ENCODE data around the gene LBP. TPM values are rescaled to one million over a fixed set of nuclear protein-coding genes. Genes with fewer than 3 reads are reported as not detected.

Gene LBP
- total RNA-seq, 1 experiment from 2014 or later = 0.15 TPM

DNA sequence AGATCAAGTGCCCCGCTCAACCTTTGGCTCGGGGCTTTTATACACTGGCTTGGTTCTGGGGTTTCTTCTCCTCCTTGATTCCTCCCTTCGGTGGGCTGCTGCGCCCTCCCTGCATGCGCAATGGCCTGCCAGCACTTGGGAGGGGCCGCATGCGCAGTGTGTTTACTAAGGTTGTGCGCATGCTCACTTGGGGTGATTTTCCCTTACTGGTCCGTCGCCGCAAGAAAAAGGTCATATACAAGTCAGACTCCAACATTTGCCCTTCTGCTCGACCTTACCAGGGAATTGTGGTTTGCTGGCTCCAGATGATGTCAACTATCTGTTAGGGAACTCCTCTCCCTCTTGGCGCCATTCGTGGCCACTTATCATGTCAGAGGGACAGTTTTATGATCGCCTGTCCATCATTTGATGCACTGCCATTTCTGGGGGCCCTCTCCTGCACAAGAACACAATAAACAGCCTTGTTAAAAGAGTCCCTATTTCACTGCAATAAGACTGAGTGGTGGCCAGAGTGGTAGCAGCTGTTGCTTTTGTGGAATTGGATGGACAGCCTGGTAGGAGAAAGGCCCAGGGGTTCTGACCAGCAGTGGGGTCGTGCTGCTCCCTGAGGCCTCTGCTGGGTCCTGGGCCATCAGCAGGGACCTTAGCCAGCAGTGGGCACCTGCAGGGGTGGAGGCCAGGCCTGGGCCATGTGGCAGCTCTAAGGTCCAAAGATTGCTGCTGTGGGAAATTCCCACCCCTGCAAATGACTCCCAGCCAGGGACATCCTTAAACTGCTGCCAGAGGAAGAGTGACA lies 2.8 kb upstream of the LBP start:
- DNase-seq (ENCODE audit: low read depth, low spot score) = no peak
- no peaks in the 10 kb centered on the region for H3K9me3 ChIP-seq (ENCODE audit: control insufficient read depth, insufficient read depth, low read depth, low read length)
- in situ Hi-C loops (cut with HindIII; ENCODE audit: low pct_unique_long_range_greater_than_20kb, low sequenced_read_pairs) = no loop called here
- no peaks in the 10 kb centered on the region for H3K27me3 ChIP-seq (ENCODE audit: control insufficient read depth, insufficient read depth, low read length)
- H3K27ac ChIP-seq (ENCODE audit: low read length) = no peak overlapping the region
- intact Hi-C loops (cut with micrococcal nuclease; ENCODE audit: unreplicated experiment) = no loop called here
- ChIA-PET POLR2A (no interaction called here), CTCF (no interaction called here)
- TF ChIP-seq, protein P1, sequence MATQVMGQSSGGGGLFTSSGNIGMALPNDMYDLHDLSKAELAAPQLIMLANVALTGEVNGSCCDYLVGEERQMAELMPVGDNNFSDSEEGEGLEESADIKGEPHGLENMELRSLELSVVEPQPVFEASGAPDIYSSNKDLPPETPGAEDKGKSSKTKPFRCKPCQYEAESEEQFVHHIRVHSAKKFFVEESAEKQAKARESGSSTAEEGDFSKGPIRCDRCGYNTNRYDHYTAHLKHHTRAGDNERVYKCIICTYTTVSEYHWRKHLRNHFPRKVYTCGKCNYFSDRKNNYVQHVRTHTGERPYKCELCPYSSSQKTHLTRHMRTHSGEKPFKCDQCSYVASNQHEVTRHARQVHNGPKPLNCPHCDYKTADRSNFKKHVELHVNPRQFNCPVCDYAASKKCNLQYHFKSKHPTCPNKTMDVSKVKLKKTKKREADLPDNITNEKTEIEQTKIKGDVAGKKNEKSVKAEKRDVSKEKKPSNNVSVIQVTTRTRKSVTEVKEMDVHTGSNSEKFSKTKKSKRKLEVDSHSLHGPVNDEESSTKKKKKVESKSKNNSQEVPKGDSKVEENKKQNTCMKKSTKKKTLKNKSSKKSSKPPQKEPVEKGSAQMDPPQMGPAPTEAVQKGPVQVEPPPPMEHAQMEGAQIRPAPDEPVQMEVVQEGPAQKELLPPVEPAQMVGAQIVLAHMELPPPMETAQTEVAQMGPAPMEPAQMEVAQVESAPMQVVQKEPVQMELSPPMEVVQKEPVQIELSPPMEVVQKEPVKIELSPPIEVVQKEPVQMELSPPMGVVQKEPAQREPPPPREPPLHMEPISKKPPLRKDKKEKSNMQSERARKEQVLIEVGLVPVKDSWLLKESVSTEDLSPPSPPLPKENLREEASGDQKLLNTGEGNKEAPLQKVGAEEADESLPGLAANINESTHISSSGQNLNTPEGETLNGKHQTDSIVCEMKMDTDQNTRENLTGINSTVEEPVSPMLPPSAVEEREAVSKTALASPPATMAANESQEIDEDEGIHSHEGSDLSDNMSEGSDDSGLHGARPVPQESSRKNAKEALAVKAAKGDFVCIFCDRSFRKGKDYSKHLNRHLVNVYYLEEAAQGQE (IDR thresholded peaks at IDR 0.05; ENCODE audit: insufficient read depth in 1 of 2, low read depth in 2 of 2, low read length in 1 of 2) = no peak
- TF ChIP-seq SIN3A (IDR thresholded peaks at IDR 0.05; ENCODE audit: borderline replicate concordance, insufficient read depth, low read depth, low read length) = no peak
- TF ChIP-seq TCF7L2 (IDR thresholded peaks at IDR 0.05; ENCODE audit: low read depth, low read length) = no peak
- TF ChIP-seq, protein P2, sequence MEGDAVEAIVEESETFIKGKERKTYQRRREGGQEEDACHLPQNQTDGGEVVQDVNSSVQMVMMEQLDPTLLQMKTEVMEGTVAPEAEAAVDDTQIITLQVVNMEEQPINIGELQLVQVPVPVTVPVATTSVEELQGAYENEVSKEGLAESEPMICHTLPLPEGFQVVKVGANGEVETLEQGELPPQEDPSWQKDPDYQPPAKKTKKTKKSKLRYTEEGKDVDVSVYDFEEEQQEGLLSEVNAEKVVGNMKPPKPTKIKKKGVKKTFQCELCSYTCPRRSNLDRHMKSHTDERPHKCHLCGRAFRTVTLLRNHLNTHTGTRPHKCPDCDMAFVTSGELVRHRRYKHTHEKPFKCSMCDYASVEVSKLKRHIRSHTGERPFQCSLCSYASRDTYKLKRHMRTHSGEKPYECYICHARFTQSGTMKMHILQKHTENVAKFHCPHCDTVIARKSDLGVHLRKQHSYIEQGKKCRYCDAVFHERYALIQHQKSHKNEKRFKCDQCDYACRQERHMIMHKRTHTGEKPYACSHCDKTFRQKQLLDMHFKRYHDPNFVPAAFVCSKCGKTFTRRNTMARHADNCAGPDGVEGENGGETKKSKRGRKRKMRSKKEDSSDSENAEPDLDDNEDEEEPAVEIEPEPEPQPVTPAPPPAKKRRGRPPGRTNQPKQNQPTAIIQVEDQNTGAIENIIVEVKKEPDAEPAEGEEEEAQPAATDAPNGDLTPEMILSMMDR (IDR thresholded peaks at IDR 0.05) = no peak
- no peak for TF ChIP-seq POLR2AphosphoS5 (IDR thresholded peaks at IDR 0.05; ENCODE audit: low read depth, low read length)
- no peak overlapping the region for H3K4me3 ChIP-seq (ENCODE audit: low read depth in 2 of 2, low read length in 2 of 2)
- BruUV-seq (replicated peaks) = no TSS peak
- no peak for ATAC-seq
- no peaks in the 10 kb centered on the region for H3K36me3 ChIP-seq (ENCODE audit: control insufficient read depth, insufficient read depth, low read length)
- no peaks in the 10 kb centered on the region for H3K4me1 ChIP-seq (ENCODE audit: control insufficient read depth, insufficient read depth, low read length)

DNA sequence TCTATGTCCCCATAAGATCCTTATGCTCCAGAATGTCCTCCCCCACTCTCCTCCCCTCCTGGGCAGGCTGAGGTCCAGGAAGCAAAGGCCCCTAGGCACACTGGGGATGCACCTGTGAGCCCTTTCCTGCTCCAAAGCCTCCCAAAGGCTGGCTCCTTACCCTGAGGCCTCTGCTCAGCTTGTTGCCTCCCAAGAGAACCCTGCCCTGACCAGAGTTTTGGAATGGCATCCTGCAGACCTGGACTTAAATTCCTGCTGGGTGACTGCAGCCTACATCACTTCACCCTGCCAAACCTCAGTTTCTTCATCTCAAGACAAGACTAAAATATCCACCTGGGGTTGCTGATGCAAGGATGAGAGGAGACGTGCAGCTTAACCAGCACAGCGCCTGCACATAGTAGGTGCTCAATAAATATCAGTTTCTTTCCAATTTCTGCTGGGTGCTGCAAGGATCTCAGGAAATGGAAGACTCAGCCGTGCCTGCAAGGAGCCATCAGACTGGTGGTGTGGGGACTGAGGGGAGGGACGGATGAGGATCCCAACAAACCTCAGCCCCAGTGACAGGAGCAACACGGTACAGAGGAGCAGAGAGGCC lies 2.1 kb upstream of the LBP start:
- Histone ChIP-seq H3K9me3 (ENCODE audit: control insufficient read depth, insufficient read depth, low read depth, low read length) (no peaks in the 10 kb centered on the region), H3K4me1 (ENCODE audit: control insufficient read depth, insufficient read depth, low read length) (no peaks in the 10 kb centered on the region), H3K36me3 (ENCODE audit: control insufficient read depth, insufficient read depth, low read length) (no peaks in the 10 kb centered on the region), H3K27ac (ENCODE audit: low read length) (no peak overlapping the region), H3K4me3 (ENCODE audit: low read depth in 2 of 2, low read length in 2 of 2) (no peak overlapping the region), H3K27me3 (ENCODE audit: control insufficient read depth, insufficient read depth, low read length) (no peaks in the 10 kb centered on the region)
- no peak for ATAC-seq
- BruUV-seq (replicated peaks) = no TSS peak
- TF ChIP-seq, protein P1 (IDR thresholded peaks at IDR 0.05; ENCODE audit: insufficient read depth in 1 of 2, low read depth in 2 of 2, low read length in 1 of 2) = no peak
- no peak for TF ChIP-seq SIN3A (IDR thresholded peaks at IDR 0.05; ENCODE audit: borderline replicate concordance, insufficient read depth, low read depth, low read length)
- TF ChIP-seq TCF7L2 (IDR thresholded peaks at IDR 0.05; ENCODE audit: low read depth, low read length) = no peak
- TF ChIP-seq POLR2AphosphoS5 (IDR thresholded peaks at IDR 0.05; ENCODE audit: low read depth, low read length) = no peak
- TF ChIP-seq, protein P2 (IDR thresholded peaks at IDR 0.05) = no peak
- intact Hi-C loops (cut with micrococcal nuclease; ENCODE audit: unreplicated experiment) (no loop called here), in situ Hi-C loops (cut with HindIII; ENCODE audit: low pct_unique_long_range_greater_than_20kb, low sequenced_read_pairs) (no loop called here)
- ChIA-PET POLR2A (no interaction called here), CTCF (no interaction called here)
- DNase-seq (ENCODE audit: low read depth, low spot score) = no peak
